Naive B cell (primary cell): ENCODE measurements around the gene LRP4. TPM values are rescaled to one million over a fixed set of nuclear protein-coding genes. Genes with fewer than 3 reads are reported as not detected.
"Not testable (repeated sequence)": the region's sequence is repeated elsewhere in the genome, so short reads cannot be mapped to it uniquely, and the experiment has no call there.

Source experiments
- ATAC-seq, 2 donors: fragments of 150-1000 bp; cut with Tn5 transposase; 2 replicates each; pipeline ENCODE4 v1.10.0; 2021; ENCODE audit warnings: low read depth in 2 of 2, mild to moderate bottlenecking in 2 of 2, moderate library complexity in 2 of 2
- DNase-seq: peaks from one replicate; pipeline ENCODE4 v3.0.0; 2022
- H3K27ac Mint-ChIP-seq, 6 donors: one replicate each; pipeline ENCODE4 v1.8.0; 2020 to 2022; ENCODE audit warnings: mild to moderate bottlenecking in 6 of 6, mixed read lengths in 6 of 6, moderate library complexity in 5 of 6, inconsistent platforms in 2 of 6
- H3K27me3 Mint-ChIP-seq, 3 donors: one replicate each; pipeline ENCODE4 v1.8.0; 2021 to 2022; ENCODE audit warnings: mixed read lengths in 3 of 3, mild to moderate bottlenecking in 1 of 3
- H3K36me3 Mint-ChIP-seq, 2 donors: one replicate each; pipeline ENCODE4 v1.8.0; 2020 to 2022; ENCODE audit warnings: mixed read lengths in 2 of 2, inconsistent platforms in 1 of 2, mild to moderate bottlenecking in 1 of 2
- H3K4me1 Mint-ChIP-seq, 3 donors: one replicate each; pipeline ENCODE4 v1.8.0; 2020 to 2022; ENCODE audit warnings: mixed read lengths in 3 of 3, inconsistent platforms in 1 of 3, mild to moderate bottlenecking in 1 of 3, moderate library complexity in 1 of 3
- H3K4me3 Mint-ChIP-seq, 8 donors: one replicate each; pipeline ENCODE4 v1.8.0; 2020 to 2022; ENCODE audit warnings: mild to moderate bottlenecking in 8 of 8, mixed read lengths in 8 of 8, moderate library complexity in 8 of 8, inconsistent platforms in 2 of 8
- H3K9me3 Mint-ChIP-seq, 7 donors: one replicate each; pipeline ENCODE4 v1.8.0; 2020 to 2022; ENCODE audit warnings: mixed read lengths in 7 of 7, mild to moderate bottlenecking in 5 of 7, inconsistent platforms in 2 of 7, moderate library complexity in 1 of 7
- polyA plus RNA-seq, 6 donors: library from polyadenylated mRNA; unstranded; fragments of 300-500 nt; fragmentation: Illumina TruSeq; gene quantifications; one replicate each; pipeline ENCODE4 v1.2.3, GENCODE V29; 2021; ENCODE audit warnings: low read depth in 6 of 6

Gene LRP4
- not detected for polyA plus RNA-seq

- H3K27ac Mint-ChIP-seq: peak within 1 kb of the TSS in 4 of 6 donors; percentile 20 to 80 (median 40)
- peak; percentile 64 to 70 for ATAC-seq
- peak within 1 kb of the TSS; percentile 83 to 95 (median 91) for H3K4me3 Mint-ChIP-seq
- DNase-seq: peak; percentile 48
- H3K36me3 Mint-ChIP-seq: peaks cover 0 to 11% of the 10 kb centered on the region in 2 donors
- peaks cover 23 to 32% (median 30%) of the 10 kb centered on the region in 3 donors for H3K4me1 Mint-ChIP-seq
- peaks cover 55 to 64% (median 57%) of the 10 kb centered on the region in 3 donors for H3K27me3 Mint-ChIP-seq
- no peaks in the 10 kb centered on the region for H3K9me3 Mint-ChIP-seq
Observed at GRCh38 chr11:46918083-46918787, at the start of gene LRP4. TSS of gene LRP4 (minus strand) at chr11:46918550. CDS start at chr11:46918379, 171 bp downstream.

- peaks cover 0 to 3% (median 3%) of the 10 kb centered on the region in 3 donors for H3K4me1 Mint-ChIP-seq
- no peaks in the 10 kb centered on the region for H3K9me3 Mint-ChIP-seq
- DNase-seq: no peak
- no peaks in the 10 kb centered on the region for H3K27me3 Mint-ChIP-seq
- no peak overlapping the region for H3K27ac Mint-ChIP-seq
- no peak overlapping the region for H3K4me3 Mint-ChIP-seq
- no peaks in the 10 kb centered on the region for H3K36me3 Mint-ChIP-seq
- ATAC-seq: no peak
Observed at GRCh38 chr11:46967962-46968361, 49.6 kb upstream of the LRP4 start.

GRCh38 chr11:46966773-46967172 lies 48.4 kb upstream of the LRP4 start:
- ATAC-seq (no peak), DNase-seq (no peak)
- peaks cover under 1% of the 10 kb centered on the region in 2 donors for H3K36me3 Mint-ChIP-seq
- H3K4me1 Mint-ChIP-seq: peaks cover 0 to 6% (median 4%) of the 10 kb centered on the region in 3 donors
- peaks cover 0 to 2% (median 0%) of the 10 kb centered on the region in 7 donors for H3K9me3 Mint-ChIP-seq
- H3K27me3 Mint-ChIP-seq: no peaks in the 10 kb centered on the region
- H3K4me3 Mint-ChIP-seq: no peak overlapping the region
- no peak overlapping the region for H3K27ac Mint-ChIP-seq

- no peak overlapping the region for H3K4me3 Mint-ChIP-seq
- H3K27me3 Mint-ChIP-seq: no peaks in the 10 kb centered on the region
Observed at GRCh38 chr11:46963844-46964243, 45.5 kb upstream of the LRP4 start.

GRCh38 chr11:46961886-46962285 lies 43.5 kb upstream of the LRP4 start:
- H3K27me3 Mint-ChIP-seq, H3K4me1 Mint-ChIP-seq, DNase-seq, H3K4me3 Mint-ChIP-seq, ATAC-seq: not testable (repeated sequence)
- peak overlapping the region in 1 of 6 donors; percentile 20 for H3K27ac Mint-ChIP-seq
- H3K9me3 Mint-ChIP-seq: peaks cover 0 to 23% (median 11%) of the 10 kb centered on the region in 7 donors
- peaks cover 14 to 24% of the 10 kb centered on the region in 2 donors for H3K36me3 Mint-ChIP-seq

More at GRCh38 chr11:46963844-46964243, 45.5 kb upstream of the LRP4 start:
- H3K27ac Mint-ChIP-seq: no peak overlapping the region
- peaks cover 0 to 6% (median 4%) of the 10 kb centered on the region in 3 donors for H3K4me1 Mint-ChIP-seq
- DNase-seq: no peak
- peaks cover 9 to 16% of the 10 kb centered on the region in 2 donors for H3K36me3 Mint-ChIP-seq
- peaks cover 0 to 17% (median 7%) of the 10 kb centered on the region in 7 donors for H3K9me3 Mint-ChIP-seq
- ATAC-seq: no peak

- no peak overlapping the region for H3K27ac Mint-ChIP-seq
- peaks cover 14 to 24% of the 10 kb centered on the region in 2 donors for H3K36me3 Mint-ChIP-seq
- ATAC-seq (no peak), DNase-seq (no peak)
- H3K4me1 Mint-ChIP-seq: peaks cover 0 to 6% (median 4%) of the 10 kb centered on the region in 3 donors
- H3K9me3 Mint-ChIP-seq: peaks cover 0 to 23% (median 11%) of the 10 kb centered on the region in 7 donors
- no peak overlapping the region for H3K4me3 Mint-ChIP-seq
- no peaks in the 10 kb centered on the region for H3K27me3 Mint-ChIP-seq
Observed at GRCh38 chr11:46961041-46961440, 42.7 kb upstream of the LRP4 start.

DNA sequence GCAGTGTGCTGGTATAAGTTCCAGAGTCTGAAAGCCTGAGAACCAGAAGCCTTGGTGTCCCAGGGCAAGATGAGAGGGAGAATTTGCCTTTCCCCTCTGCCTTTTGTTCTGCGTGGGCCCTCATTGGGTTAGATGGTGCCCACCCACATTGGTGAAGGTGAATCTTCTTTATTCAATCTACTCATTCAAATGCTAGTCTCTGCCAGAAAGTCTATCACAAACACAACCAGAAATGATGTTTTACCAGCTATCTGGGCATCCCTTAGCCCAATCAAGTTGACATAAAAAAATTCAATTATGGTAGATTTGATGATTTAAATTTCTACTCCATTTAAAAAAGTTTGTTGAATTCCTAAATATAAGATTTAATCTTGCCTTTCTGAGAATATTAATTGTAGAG lies 40.4 kb upstream of the LRP4 start:
- H3K9me3 Mint-ChIP-seq: peaks cover 0 to 23% (median 11%) of the 10 kb centered on the region in 7 donors
- peaks cover 14 to 24% of the 10 kb centered on the region in 2 donors for H3K36me3 Mint-ChIP-seq
- H3K27me3 Mint-ChIP-seq: no peaks in the 10 kb centered on the region
- ATAC-seq: no peak
- H3K27ac Mint-ChIP-seq: no peak overlapping the region
- no peak for DNase-seq
- H3K4me3 Mint-ChIP-seq: no peak overlapping the region
- H3K4me1 Mint-ChIP-seq: peaks cover 0 to 6% (median 4%) of the 10 kb centered on the region in 3 donors

DNA sequence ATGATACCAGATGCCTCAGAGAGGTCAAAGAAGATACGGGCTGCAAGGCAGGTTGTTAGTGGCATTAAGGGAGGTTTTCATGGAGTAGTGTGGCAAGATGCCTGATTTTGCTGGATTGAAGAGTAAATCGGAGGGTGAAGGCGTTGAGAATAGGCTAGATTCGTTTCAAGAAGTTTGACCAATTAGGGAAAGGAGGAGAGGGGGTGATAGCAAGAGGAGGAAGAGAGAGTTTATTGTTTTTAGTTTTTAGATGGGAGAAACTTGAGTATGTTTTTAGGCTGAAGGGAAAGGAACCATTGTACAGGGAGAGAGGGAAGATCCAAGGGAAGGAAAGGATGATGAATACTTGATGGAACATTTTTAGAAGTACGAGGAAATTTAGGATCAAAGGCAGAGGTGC lies 34.7 kb upstream of the LRP4 start:
- DNase-seq: no peak
- no peaks in the 10 kb centered on the region for H3K9me3 Mint-ChIP-seq
- peaks cover 0 to under 1% of the 10 kb centered on the region in 2 donors for H3K36me3 Mint-ChIP-seq
- peak overlapping the region in 1 of 6 donors; percentile 70 for H3K27ac Mint-ChIP-seq
- no peak for ATAC-seq
- H3K27me3 Mint-ChIP-seq: no peaks in the 10 kb centered on the region
- H3K4me3 Mint-ChIP-seq: no peak overlapping the region
- H3K4me1 Mint-ChIP-seq: peaks cover 0 to 5% (median 0%) of the 10 kb centered on the region in 3 donors

- H3K27ac Mint-ChIP-seq: peak overlapping the region in 1 of 6 donors; percentile 70
- peaks cover 0 to 5% (median 0%) of the 10 kb centered on the region in 3 donors for H3K4me1 Mint-ChIP-seq
- DNase-seq: no peak
- ATAC-seq: no peak
- H3K4me3 Mint-ChIP-seq: no peak overlapping the region
- no peaks in the 10 kb centered on the region for H3K9me3 Mint-ChIP-seq
- H3K27me3 Mint-ChIP-seq: no peaks in the 10 kb centered on the region
- no peaks in the 10 kb centered on the region for H3K36me3 Mint-ChIP-seq
Observed at GRCh38 chr11:46952553-46952952, 34.2 kb upstream of the LRP4 start.

- Mint-ChIP-seq H3K27me3 (no peaks in the 10 kb centered on the region), H3K36me3 (no peaks in the 10 kb centered on the region), H3K27ac (peak overlapping the region in 1 of 6 donors; percentile 81), H3K9me3 (no peaks in the 10 kb centered on the region), H3K4me1 (peaks cover 0 to 5% (median 0%) of the 10 kb centered on the region in 3 donors), H3K4me3 (no peak overlapping the region)
- ATAC-seq (no peak), DNase-seq (no peak)
Observed at GRCh38 chr11:46951864-46952263, 33.5 kb upstream of the LRP4 start.

DNA sequence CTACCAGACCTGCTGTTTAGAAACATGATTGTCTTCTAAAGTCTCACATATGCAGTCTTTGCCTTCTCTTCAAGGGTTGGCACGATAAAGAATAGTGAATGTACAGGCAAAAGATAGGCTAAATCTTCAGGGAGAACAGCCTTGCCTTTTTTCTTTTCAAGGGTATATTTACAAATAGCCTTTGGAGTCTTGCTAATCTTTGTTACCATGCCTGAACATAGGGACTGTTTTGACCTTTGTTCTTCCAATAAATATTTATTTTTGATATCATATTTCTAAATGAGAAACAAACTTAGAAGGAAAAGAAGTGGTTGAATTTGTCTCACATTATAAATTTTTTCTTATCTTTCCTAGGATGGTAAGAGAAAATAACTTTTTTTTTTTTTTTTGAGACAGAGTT lies 30.9 kb upstream of the LRP4 start:
- Mint-ChIP-seq H3K9me3 (no peaks in the 10 kb centered on the region), H3K27ac (no peak overlapping the region), H3K36me3 (no peaks in the 10 kb centered on the region), H3K4me3 (no peak overlapping the region), H3K27me3 (no peaks in the 10 kb centered on the region), H3K4me1 (peaks cover 5% of the 10 kb centered on the region in 3 donors)
- ATAC-seq (no peak), DNase-seq (no peak)

DNA sequence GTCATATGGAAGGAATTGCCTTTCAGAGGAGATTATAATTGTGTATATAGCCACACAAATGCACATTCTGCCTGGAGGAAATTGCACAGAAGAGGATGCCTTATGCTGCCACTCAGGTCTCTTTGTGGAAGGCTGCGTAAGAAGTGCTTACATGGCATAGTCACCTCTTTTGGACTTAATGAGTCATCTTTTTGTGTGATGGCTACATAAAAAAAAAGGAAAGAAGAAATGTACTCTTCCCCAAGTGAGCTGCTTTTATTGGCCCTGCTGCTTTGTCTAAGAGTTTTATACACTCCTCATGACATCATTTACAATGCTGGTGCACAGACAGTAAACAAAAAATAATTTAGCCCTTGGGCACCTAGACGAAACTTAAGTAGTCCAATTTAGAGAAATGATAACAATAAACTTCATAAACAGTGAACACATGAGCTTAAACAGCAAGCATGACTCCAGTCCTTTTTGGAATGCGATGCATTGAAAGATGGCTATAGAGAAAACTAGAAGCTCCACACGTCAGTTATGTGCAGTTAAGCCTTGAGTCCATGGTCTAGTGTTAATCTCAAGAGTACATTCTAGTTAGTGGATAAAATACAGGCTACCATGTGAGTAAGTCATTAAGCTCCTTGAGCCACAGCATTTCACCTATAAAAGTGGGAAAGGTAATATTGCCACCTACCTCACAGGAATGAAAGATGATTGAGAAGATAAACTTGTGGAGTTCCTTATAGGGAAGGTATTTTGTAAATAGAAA lies 30.2 kb upstream of the LRP4 start:
- DNase-seq: no peak
- no peak for ATAC-seq
- H3K36me3 Mint-ChIP-seq: no peaks in the 10 kb centered on the region
- H3K27ac Mint-ChIP-seq: no peak overlapping the region
- no peaks in the 10 kb centered on the region for H3K27me3 Mint-ChIP-seq
- no peak overlapping the region for H3K4me3 Mint-ChIP-seq
- H3K4me1 Mint-ChIP-seq: peaks cover 5% of the 10 kb centered on the region in 3 donors
- no peaks in the 10 kb centered on the region for H3K9me3 Mint-ChIP-seq

DNA sequence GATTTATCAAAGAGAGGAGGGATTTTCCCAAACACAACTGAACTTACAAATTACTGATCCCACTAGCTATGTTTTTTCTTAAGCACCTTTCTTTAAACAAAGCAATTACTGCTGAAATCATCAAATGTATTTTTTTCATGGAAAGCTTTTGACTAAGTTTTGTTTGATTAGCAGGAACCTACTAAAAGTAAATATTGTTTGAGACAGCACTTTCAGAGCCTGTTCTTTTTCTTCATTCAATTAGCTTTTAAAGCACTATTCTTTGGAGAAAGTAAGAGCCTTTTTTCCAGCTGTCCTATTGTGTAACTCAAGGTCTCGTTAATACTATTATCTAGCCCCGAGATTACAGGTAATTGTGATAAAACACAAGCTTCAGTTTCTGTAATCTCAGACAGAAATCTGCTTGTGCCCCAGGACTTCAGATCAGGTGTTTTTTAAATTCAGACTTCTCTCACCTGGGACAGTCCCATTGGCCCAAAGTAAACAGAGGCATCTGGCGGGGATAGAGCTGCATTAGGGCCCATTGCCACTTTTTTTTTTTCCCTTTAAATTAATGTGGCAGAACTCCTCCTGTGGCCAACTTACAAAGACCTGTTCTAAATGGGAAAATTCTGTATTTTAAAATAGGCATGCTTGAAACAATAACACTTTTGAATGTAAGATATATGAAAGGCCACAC lies 29.2 kb upstream of the LRP4 start:
- Mint-ChIP-seq H3K27me3 (no peaks in the 10 kb centered on the region), H3K9me3 (no peaks in the 10 kb centered on the region), H3K27ac (no peak overlapping the region), H3K36me3 (no peaks in the 10 kb centered on the region), H3K4me1 (peaks cover 6 to 8% (median 6%) of the 10 kb centered on the region in 3 donors), H3K4me3 (no peak overlapping the region)
- DNase-seq (no peak), ATAC-seq (no peak)
